Measurements from ENCODE around the gene CFAP77. TPM values are rescaled to one million over a fixed set of nuclear protein-coding genes. Genes with fewer than 3 reads are reported as not detected.

CFAP77 gene
- total and polyA plus RNA-seq, 10 of the 15 experiments (the other 5 are each of a cell fraction or from before 2014, with no cell fraction given), result 0.33 TPM; not detected in 9

DNA sequence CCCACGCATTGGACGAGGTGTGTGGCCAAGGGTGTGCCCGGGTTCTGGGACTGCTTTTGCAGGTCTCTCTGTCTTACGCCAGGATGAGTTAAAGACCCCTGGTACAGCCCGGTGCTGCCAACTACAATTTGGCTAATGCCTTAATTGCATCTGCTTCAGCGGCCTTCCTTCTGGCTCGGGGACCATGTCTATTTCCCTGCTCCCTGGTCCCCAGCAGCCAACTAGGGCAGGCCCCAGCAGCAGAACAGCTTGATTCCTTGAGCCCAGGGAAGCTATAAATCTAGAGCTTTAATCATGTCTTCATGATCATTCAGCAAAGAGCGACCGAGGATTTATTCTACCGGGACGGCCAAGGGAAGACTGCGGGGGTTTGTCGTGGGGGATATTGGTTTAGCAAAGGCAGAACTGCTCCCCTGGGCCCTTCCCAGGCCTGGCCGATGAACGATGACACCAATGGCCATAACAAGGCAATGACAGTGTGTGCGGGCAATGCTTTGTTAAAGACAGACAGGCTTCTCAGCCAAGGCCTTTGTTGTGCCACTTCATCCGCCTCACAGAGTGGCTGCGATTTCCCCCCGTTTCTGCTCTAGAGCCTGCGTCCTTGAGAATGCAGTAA lies 51.4 kb downstream of the CFAP77 start:
- ATAC-seq (no peak), DNase-seq (ENCODE audit: low read depth, low spot score) (no peak), FAIRE-seq (no peak)
- no peak overlapping the region for H3K27ac ChIP-seq (ENCODE audit: control insufficient read depth, insufficient read depth)
- ChIA-PET CTCF (no interaction called here), RAD21 (ENCODE audit: unreplicated experiment) (no interaction called here), SMC1A (ENCODE audit: uncharacterized antibody, unreplicated experiment) (no interaction called here), POLR2A (no interaction called here)
- TF ChIP-seq BRCA1 (IDR thresholded peaks at IDR 0.05; ENCODE audit: low read depth, low read length), result no peak
- no peak for TF ChIP-seq TCF12 (IDR thresholded peaks at IDR 0.05; ENCODE audit: low read depth, low read length)
- TF ChIP-seq PAX5 (IDR thresholded peaks at IDR 0.05; ENCODE audit: borderline replicate concordance, low read depth, low read length), result no peak
- TF ChIP-seq RAD51 (IDR thresholded peaks at IDR 0.05), result no peak
- no peak for TF ChIP-seq ZNF207 (IDR thresholded peaks at IDR 0.05; ENCODE audit: borderline replicate concordance)
- no peak overlapping the region for H2AFZ ChIP-seq (ENCODE audit: control insufficient read depth, low read depth, low read length)
- WGBS (ENCODE audit: insufficient coverage, insufficient replicate concordance, low lambda C conversion rate, missing lambda C conversion rate), result 64% methylated on average over 20 of the region's 20 CpGs
- no peaks in the 10 kb centered on the region for H3K36me3 ChIP-seq (ENCODE audit: control insufficient read depth in 2 of 2, insufficient read depth in 2 of 2, low read length in 1 of 2)
- H3K27me3 ChIP-seq (replicated peaks in 1 of 2; ENCODE audit: control insufficient read depth in 2 of 2, insufficient read depth in 2 of 2, low read length in 1 of 2), result no peaks in the 10 kb centered on the region; a peak in 1 of 4 replicates
- H4K20me1 ChIP-seq (ENCODE audit: control insufficient read depth, insufficient read depth), result no peaks in the 10 kb centered on the region
- no peak overlapping the region for H3K4me3 ChIP-seq
- intact Hi-C loops (cut with micrococcal nuclease; ENCODE audit: unreplicated experiment) (no loop called here), in situ Hi-C loops (cut with MboI) (no loop called here)
- no TSS peak for BruUV-seq (replicated peaks)
- no peak overlapping the region for H3K9ac ChIP-seq (ENCODE audit: control insufficient read depth, insufficient read depth, low read length)
- no peak overlapping the region for H3K4me2 ChIP-seq (ENCODE audit: control insufficient read depth, insufficient read depth)
- no peaks in the 10 kb centered on the region for H3K4me1 ChIP-seq (ENCODE audit: control insufficient read depth, insufficient read depth, low read length)
- H3K79me2 ChIP-seq (ENCODE audit: control insufficient read depth, insufficient read depth, low read length), result no peaks in the 10 kb centered on the region
- no peaks in the 10 kb centered on the region for H3K9me3 ChIP-seq (replicated peaks; ENCODE audit: control insufficient read depth, insufficient read depth, low read length)

DNA sequence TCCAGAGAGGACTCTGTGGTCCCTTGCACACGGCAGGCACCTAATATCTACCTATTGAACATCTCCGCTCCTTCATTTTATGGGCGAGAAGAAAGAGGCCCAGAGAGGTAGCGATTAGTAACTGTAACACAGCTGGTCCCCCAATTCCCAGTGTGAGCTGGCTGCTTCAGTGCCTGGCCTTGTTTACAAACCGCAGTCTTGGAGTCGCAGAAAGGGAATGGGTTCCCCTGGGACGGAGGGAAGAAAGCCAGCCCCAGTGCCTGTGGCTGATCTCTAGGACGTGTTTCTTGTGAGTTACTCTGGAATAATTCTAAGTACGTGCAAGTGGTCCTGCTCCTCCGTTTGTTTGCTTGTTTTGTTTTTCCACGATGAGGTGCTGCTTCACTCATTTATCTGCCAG lies 52.0 kb downstream of the CFAP77 start:
- 40% methylated on average over 11 of the region's 11 CpGs for WGBS (ENCODE audit: insufficient coverage, insufficient replicate concordance, low lambda C conversion rate, missing lambda C conversion rate)
- BruUV-seq (replicated peaks), result no TSS peak
- H3K27ac ChIP-seq (ENCODE audit: control insufficient read depth, insufficient read depth), result no peak overlapping the region
- FAIRE-seq (no peak), DNase-seq (ENCODE audit: low read depth, low spot score) (no peak), ATAC-seq (no peak)
- intact Hi-C loops (cut with micrococcal nuclease; ENCODE audit: unreplicated experiment) (no loop called here), in situ Hi-C loops (cut with MboI) (no loop called here)
- H3K79me2 ChIP-seq (ENCODE audit: control insufficient read depth, insufficient read depth, low read length), result no peaks in the 10 kb centered on the region
- H3K4me2 ChIP-seq (ENCODE audit: control insufficient read depth, insufficient read depth), result no peak overlapping the region
- TF ChIP-seq RAD21 (IDR thresholded peaks at IDR 0.05; ENCODE audit: insufficient read depth, low read depth, low read length) (no peak), ZNF622 (IDR thresholded peaks at IDR 0.05) (no peak), GABPA (IDR thresholded peaks at IDR 0.05; ENCODE audit: low read depth) (no peak), TCF12 (IDR thresholded peaks at IDR 0.05; ENCODE audit: low read depth, low read length) (no peak), IKZF1 (conservative IDR thresholded peaks at IDR 0.05) (no peak), NFXL1 (IDR thresholded peaks at IDR 0.05; ENCODE audit: borderline replicate concordance) (no peak), YBX1 (IDR thresholded peaks at IDR 0.05) (no peak), ESRRA (IDR thresholded peaks at IDR 0.05; ENCODE audit: low read length) (no peak)
- TF ChIP-seq, protein P1, sequence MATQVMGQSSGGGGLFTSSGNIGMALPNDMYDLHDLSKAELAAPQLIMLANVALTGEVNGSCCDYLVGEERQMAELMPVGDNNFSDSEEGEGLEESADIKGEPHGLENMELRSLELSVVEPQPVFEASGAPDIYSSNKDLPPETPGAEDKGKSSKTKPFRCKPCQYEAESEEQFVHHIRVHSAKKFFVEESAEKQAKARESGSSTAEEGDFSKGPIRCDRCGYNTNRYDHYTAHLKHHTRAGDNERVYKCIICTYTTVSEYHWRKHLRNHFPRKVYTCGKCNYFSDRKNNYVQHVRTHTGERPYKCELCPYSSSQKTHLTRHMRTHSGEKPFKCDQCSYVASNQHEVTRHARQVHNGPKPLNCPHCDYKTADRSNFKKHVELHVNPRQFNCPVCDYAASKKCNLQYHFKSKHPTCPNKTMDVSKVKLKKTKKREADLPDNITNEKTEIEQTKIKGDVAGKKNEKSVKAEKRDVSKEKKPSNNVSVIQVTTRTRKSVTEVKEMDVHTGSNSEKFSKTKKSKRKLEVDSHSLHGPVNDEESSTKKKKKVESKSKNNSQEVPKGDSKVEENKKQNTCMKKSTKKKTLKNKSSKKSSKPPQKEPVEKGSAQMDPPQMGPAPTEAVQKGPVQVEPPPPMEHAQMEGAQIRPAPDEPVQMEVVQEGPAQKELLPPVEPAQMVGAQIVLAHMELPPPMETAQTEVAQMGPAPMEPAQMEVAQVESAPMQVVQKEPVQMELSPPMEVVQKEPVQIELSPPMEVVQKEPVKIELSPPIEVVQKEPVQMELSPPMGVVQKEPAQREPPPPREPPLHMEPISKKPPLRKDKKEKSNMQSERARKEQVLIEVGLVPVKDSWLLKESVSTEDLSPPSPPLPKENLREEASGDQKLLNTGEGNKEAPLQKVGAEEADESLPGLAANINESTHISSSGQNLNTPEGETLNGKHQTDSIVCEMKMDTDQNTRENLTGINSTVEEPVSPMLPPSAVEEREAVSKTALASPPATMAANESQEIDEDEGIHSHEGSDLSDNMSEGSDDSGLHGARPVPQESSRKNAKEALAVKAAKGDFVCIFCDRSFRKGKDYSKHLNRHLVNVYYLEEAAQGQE (IDR thresholded peaks at IDR 0.05; ENCODE audit: low read depth, low read length), result no peak
- H3K36me3 ChIP-seq (ENCODE audit: control insufficient read depth in 2 of 2, insufficient read depth in 2 of 2, low read length in 1 of 2), result no peaks in the 10 kb centered on the region
- H3K4me3 ChIP-seq, result no peak overlapping the region
- RAD21 ChIA-PET (ENCODE audit: unreplicated experiment), result no interaction called here
- no peaks in the 10 kb centered on the region; a peak in 1 of 4 replicates for H3K27me3 ChIP-seq (replicated peaks in 1 of 2; ENCODE audit: control insufficient read depth in 2 of 2, insufficient read depth in 2 of 2, low read length in 1 of 2)
- no peak overlapping the region for H3K9ac ChIP-seq (ENCODE audit: control insufficient read depth, insufficient read depth, low read length)
- no peaks in the 10 kb centered on the region for H3K4me1 ChIP-seq (ENCODE audit: control insufficient read depth, insufficient read depth, low read length)
- H2AFZ ChIP-seq (ENCODE audit: control insufficient read depth, low read depth, low read length), result no peak overlapping the region
- SMC1A ChIA-PET (ENCODE audit: uncharacterized antibody, unreplicated experiment), result no interaction called here
- POLR2A ChIA-PET, result no interaction called here
- no peaks in the 10 kb centered on the region for H4K20me1 ChIP-seq (ENCODE audit: control insufficient read depth, insufficient read depth)
- CTCF ChIA-PET, result no interaction called here
- H3K9me3 ChIP-seq (replicated peaks; ENCODE audit: control insufficient read depth, insufficient read depth, low read length), result no peaks in the 10 kb centered on the region
